Measurements from ENCODE around the gene PDE6D.

PDE6D gene

DNA sequence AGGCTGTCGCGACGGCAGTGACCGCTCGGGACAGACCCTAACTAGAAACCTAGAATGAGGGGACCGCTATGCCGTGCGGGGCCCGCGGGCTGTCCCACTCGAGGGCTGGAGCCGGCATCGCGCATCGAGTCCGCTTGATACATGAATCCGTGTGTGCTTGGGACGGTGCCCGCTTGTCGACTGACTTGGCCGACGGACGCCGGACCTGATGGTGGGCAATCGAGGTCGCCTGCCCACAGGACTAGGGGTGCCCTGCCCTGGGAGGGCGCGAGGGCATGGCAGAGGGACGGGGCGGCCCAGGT is 73.5 kb downstream of the PDE6D start:
- DNase-seq, result peak; percentile 92

DNA sequence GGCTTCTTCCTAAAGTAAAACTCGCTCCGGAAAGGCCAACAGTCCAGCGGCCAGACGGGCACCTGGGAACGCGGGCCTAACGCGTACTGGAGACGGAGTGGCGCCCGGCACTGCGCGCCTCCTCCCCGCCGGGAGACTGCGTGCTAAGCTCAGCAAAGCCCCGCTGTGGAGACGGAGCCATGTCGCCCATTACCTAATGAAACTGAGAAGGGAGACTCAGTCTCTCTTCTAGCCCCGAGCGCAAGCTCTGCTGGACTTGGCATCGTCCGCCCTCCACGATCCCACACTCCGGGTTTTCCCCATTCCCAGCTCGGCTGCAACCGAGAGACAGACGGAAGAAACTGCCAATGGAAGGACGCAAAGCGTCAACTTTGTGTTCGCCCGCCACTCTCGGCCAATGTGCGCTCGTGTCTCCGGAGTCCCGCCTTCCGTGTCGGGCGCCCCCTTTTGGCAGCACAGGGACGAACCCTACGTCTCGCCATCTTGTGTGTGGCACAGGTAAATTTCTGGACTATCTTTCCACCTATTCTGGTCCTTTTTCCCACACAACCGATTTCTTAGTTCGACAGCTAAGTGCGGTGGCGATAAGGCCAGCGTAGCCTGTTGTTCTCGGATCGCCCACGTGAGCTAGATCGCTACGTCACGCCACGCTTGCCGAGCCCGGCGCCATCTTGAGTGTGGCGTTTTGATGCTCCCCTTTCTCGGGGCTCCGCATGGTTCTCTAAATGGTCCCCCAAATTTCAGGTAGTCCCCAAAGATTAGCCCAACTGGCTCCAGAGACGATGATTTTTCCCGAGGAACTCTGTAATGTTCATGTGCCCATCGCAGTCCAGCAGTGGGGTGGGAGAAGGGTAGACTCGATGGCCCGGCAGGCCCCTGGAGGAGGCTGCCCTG is 74.1 kb downstream of the PDE6D start:
- peak; percentile 100 for DNase-seq

DNA sequence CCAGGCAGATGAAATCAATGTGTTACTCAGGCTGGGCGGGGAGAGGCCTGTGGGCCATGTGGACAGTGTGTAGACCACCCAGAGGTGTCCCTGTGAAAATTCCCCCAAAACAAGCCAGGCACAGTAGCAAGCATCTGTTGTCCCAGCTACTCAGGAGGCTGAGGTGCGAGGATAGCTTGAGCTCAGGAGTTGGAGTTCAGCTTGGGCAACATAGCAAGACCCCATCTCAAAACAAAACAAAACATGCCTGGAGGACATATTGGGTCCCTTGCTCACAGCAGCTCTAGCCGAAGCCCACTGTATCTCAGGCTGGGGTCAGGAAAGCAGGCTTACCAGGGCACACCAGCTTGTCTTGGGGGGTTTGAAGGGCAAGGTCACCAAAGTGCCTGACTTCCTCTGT is 77.1 kb downstream of the PDE6D start:
- no peak for DNase-seq

DNA sequence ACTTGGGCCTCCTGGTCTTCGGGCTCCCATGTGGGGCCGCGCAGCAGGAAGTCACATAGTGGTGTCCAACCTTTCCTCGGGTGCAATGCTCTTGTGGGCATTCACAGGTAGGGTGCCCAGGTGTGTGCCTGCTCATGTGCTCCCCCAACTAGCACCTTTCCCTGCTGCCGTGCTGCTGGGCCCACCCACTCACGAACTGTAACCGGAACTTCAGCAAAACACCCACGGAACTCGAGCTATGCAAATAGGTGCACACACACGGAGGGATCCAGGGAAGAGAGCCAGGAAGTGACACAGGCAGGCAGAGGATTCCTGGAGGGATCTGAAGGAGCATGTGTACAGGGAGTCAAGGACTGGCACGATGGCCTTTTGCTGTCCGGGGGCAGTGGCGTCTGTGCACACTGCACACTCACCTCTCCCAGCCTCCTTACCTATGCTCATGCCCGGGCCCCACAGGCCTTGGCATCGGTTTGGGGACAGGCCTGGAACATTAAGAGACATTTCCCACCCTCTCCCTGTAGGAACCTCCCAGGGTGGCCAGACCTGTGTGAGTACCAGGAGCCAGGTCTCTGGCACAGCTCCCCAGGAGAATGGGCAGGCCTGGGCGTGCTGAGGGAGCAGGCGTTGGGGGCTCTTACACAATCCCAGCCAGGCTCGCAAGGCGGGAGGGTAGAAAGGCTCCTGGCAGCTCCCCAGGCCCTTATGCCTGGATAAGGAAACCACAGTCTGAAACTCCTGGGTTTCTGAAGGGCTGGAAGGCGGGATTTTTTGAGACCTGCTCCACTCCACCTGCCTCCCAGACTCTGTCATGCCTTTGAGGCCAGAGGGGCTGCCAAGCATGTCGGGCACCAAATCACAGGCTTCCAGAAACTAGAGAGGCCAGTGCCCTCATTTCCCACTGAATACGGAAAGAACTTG is 79.4 kb downstream of the PDE6D start:
- DNase-seq, result no peak

DNA sequence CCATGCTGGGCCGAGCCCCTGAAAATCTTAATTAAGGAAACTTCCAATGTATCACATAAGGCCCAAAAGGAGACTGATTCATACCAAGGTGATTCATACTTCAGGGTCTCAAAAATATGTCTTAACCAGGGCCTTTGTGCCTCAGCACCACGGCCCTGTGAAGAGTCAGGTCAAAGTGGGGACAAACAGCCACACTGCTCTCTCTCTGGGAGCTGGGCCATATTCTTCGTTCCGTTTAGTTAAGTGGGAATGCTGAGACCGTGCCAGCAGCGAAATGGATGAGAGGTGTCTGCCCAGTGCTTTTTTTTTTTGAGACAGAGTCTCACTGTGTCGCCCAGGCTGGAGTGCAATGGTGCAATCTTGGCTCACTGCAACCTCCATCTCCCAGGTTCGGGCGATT is 82.1 kb downstream of the PDE6D start:
- DNase-seq, result no peak

DNA sequence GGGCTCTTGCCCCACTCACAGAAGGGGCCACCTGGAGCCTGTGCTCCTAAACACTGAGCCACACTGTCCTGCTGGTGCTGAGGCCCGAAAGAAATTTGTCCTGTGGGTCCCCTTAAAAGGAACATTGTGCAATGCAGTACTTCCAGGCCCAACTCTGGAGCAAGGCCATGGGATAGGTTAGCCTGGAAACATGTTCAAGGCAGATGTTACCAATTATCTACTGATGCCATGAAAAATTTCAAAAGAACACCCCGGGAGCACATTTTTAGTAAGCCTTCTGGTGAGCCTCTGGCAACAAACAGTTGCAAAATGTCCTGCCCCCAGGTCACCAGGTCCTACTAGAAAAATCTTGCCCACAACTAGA is 85.1 kb downstream of the PDE6D start:
- DNase-seq, result no peak

DNA sequence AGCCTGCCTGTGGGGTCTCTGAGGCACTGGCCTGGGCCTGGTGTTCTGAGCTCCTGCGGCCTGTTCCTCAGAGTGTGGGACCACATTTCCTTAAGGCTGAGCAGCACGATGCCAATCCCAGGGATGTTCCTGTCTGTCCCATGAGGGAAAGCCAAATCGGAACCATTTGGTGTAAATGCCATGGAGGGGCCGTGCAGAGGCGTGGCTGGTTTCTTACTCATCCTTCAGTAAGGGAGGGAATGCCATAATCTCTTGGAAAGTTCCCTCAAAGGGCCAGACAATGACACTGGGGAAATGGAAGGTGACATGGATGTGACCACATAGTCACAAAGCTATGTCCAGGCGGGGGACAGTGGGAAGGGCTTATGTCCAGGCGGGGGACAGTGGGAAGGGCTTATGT is 87.1 kb downstream of the PDE6D start:
- DNase-seq, result no peak

DNA sequence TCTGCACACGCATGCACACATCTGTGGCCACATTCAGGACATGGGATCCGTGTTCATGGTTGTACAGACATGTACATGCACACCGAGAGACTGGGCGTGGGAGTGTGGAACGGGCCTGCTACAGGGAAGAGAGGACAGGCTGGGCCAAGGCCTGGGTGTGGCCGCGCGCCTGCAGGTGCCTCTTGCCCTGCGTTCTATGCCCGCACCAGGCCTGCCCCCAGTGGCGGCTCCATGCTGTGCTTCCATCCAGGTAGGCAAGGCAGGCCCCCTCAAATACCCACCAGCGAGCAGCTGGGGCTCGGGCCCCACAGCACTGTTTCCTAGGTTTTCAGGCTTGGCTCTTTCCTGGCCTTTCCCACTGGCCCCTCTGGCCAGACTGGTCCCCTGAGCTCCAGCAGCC is 88.2 kb downstream of the PDE6D start:
- DNase-seq, result no peak

DNA sequence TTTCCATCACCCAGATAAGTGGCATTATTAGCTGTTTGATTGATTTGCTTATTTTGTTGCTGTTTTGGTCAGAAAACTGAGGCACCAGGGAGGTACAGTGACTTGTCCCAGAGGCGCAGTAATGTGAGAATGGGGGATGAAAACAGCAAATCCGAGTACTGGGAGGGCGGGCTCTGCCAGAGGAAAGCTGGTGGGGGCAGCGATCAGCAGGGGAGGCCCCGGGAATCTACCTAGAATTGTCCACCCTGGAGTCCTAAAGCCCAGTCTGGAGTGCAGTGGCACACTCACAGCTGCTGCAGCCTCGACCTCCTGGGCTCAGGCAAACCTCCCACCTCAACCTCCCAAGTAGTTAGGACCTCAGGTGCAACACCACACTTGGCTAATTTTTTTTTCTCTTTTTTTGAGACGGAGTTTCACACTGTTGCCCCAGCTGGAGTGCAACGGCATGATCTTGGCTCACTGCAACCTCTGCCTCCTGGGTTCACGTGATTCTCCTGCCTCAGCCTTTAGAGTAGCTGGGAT is 89.8 kb downstream of the PDE6D start:
- DNase-seq, result no peak

DNA sequence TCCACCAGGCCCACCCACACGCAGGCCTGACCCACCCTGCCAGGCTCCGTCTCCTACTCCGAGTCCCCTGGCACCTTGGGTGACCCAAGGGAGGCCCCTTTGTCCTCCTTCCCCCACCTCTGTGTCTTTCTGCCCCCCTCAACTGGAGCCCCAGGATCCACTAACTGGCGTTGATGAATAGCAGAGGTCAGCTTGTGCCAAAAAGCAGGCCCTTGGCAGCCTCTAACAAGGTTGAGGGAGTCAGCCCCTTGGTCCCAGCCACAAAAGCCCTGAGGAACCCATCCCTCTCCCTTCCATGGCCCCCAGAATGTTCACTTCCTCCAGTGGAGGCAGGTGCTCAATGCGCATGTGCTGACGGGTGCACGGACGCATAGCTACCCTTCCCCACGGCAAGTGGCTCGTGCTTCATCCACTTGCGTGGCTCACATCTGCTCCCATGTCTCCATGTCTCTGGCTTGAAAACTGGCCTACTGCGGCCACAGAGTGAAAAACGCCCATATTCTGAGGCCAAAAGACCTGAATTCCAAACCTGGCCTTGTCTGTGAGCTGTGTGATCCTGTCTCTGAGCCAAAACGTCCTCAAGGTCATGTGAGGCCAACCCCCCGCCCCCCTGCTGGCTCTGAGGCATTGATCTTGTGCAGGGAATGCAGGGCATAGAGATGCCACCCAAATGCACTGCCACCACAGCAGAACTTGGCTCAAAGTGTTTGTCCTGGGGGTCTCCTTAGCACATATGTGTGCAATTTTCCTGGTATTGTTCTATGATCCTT is 91.8 kb downstream of the PDE6D start:
- no peak for DNase-seq

DNA sequence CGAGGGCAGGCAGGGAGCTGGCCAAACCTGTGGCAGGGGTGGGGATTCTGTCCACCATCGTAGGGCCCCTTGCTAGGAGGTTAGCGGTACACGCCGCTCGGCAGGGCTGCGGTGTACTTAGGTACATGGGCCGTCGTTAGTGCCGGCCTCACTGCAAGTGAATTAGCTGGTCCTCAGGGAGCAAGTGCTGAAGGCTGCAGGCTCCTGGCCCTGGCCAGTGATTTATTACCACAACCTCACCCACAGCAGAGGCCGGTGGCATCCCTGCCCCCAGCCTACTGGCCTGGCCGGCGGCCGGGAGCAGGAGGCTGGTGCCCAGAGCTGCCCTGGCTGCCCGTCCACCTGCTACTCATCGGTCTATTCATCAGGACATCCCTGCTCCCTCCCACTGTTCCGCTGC is 92.4 kb downstream of the PDE6D start:
- no peak for DNase-seq

DNA sequence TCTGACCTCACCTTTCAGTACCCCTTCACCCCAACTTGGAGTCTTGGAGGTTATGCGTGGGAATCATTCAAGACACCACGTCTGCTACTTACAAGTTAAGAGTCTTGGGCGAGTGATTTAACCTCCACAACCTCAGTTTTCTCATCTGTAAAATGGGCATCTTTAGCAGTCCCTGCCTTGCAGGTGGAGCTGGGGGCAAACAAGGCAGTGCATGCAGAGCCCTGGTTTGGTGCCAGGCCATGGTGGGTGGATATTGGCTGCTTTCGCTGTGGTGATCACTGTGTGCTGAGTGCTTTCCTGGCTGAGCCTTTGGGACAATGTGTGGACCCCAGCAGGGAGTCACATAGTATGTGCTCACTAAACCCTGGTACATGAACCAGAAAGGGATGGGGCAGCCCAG is 93.1 kb downstream of the PDE6D start:
- DNase-seq, result no peak

DNA sequence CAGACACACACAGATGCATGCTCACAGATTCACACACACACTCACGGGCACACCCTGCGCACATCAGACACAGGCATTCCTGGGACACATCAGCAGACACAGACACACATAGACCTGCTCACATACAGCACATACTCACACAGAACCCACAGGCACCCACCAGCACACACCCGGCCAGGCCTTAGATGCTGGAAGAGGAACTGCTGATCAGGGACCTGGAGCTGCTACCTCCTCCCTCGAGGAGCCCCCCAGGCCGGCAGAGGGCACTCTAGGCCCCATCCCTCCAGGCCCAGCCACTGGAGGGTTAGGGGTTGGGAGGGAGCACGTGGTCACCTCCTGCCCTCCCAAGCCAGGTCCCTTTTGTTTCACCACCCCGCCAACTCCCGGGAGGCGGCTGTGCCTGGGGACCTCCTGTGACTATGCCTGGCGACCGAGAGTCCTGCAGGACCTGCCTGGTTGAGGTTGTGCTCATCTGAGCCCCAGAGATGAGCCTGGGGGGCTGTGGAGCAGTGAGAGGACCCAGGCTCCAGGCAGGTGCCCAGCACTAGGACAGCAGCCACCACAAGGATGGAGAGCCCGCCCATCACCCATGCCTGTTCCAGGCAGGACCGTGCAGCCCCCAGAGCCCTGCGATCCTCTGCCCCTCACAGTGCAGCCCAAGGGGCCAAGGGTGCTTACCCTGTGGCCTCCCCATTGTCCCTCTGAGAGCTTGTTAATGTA is 93.8 kb downstream of the PDE6D start:
- DNase-seq, result peak; percentile 66

DNA sequence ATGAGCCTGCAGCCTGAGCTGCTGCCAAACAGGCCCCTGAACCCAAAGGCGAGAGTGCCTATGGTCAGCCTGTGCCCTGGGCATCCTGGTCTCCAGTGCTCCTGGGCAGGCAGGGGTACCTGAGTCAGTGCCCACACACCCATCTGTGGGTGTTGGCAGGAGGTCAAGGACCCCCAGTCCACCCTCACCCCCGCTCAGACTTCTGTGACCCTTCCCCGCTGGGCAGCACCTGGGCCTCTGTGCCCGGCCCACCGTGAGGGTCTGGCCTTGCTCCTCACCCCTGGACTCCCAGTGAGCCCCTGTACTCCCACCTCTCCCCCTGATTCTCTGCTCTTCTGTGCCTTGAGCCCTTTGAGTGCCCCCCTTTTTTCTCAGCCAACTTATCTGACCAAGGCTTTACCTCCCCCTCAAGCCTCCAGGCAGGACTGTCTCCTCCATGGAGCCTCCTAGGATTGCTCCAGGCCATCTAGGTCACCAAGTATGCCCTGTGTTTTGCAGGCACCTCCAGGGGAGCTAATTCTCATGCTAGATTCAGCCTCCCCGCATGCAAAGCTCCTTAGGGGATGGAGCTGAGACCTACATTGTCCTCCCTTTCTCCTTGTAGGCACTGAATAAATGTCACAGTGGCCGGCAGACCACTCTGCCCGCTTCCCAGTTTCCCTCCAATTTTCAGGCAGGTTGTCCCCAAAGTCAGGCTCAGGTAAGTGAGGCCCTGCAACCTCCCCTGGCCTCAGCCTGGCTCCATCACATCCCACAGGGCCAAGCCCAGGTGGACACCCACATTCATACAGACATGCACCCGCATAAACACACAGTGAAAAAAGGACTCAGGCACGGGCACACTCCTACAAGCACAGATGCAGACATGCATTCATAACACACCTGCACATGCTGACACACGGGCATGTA is 94.6 kb downstream of the PDE6D start:
- DNase-seq, result no peak

DNA sequence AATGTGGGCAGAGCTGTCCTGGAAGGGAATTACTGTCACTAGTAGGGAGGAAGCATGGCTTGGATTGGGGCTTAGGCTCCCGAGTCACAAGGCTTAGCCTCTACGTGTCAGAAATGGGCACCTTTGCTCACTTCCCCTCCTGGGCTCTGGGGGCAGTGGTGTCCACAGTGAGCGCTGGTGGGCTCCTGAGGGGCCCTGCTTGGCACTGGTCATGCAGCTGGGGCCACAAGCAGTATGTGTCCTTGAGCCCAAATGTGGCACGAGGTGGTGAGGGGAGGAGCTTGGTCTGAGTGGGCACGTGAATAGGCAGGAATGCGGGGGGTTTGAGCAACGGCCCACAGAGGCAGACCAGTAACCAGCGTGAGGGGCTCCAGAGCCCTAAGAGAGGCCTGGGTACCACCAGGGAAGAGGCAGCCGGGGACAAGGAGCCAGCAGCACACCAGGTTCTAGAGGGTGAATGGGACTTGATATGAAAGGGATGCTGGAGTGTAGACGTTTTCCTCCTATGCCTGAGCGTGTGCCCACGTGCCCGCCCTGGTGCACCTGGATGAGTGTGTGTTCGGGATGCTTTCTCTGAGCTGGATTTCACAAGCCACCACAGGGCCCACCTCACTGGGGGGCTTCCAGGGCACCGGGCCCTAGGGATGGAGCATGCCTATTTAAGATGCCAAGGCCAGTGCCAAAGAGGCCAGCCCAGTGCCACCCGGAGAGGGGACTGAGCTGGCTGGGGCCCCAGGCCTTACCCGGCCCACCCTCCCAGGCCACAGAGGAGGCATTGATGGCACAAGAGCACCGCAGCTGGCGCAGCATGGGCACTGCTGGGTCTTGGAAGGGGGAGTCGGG is 95.5 kb downstream of the PDE6D start:
- no peak for DNase-seq

DNA sequence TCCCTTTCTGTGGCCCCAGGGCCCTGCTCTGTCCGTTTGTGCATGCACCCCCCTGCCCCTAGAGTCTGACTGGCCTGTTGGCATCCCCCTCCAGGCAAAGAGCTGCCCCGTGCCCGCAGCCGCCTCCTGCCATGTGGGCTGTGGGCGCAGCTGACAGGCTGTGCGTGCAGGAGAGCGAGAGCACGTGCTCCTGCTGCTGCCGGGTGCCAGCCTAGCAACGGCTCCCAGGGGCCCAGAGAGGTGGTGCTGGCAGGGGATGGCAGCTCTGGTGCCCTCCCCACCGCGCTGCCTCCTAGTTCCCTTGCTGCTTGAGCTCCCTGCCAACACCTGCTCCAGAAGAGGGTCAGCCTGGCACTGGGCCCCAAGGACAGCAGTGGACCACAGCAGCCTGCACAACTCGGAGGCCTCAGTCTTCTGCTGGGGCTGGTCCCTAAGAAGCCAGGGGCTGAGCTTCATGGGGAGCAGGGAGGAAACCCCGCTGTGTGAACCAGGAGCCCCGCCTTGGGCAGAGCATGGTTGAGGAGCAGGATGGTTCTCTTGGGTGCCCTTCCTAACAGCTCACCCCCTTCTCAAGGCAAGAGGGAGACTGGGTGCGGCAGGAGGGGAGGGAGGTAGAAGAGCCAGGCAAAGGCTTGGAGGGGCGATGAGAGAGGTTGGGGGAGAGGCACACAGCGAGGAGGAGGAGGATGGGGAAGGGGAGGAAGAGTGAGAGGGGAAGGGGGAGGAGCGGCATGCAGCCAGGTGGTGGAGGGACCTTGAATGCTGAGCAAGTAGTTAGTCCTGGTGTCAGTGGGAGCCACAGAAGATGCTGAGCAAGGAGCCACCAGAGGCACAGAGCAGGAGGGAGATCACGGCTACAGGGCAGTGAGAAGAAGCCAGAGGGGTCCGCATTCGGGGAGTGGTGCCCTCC is 96.5 kb downstream of the PDE6D start:
- no peak for DNase-seq

DNA sequence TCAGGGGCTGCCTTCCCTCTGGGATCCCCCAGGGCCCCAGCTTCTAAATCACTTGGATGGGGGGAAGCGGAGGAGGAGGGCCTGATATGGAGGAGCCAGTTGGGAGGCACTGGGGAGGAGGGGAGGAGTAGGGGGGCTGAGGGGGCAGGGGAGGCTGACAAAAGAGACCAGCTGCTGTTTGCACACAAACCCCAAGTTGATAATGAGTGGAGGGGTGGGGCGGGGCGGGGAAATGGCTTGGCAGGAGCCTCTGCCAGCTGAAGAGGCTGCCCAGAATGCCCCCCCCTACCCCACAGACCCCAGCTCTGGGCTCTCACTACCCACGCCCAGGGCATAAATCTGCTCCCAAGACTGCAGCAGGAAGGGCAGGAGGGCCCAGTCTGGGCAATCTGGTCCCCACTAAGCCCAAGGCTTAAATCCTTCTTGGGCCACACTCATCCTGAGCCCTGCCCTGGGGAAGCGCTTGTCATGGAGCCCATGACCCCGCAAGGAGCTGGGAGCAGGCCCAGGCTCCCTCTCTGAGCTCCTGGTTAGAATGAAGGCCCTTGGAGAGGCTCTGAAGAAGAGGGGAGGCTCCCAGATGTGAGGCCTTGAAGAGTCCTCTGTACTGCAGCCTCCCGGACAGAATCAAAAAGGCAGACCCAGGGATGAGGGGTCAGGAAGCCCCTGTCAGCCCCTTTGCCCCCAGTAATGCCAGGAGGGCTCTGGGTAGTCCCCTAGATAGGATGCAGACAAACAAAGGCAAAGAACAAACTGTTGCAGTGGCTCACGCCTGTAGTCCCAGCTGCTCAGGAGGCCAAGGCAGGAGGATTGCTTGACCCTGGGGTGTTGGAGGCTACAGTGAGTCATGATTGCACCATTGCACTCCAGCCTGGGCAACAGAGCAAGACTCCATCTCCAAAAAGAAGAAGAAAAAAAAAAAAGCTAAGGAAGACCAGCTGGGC is 97.5 kb downstream of the PDE6D start:
- DNase-seq, result no peak
